GM12865 (cell line): ENCODE results near the gene GRK6.

Source experiments
- DNase-seq: peaks from one replicate; pipeline ENCODE4 v3.0.0; 2010; ENCODE audit warnings: low read depth
- H3K4me3 ChIP-seq: 2 replicates; pipeline ENCODE4 v1.5.1; 2011; ENCODE audit warnings: mild to moderate bottlenecking, low read depth, low read length, control low read depth
- CTCF ChIP-seq: IDR thresholded peaks from 2 replicates; pipeline ENCODE4 v1.5.1; 2011; ENCODE audit warnings: low read length, control low read depth, low read depth, inconsistent platforms; ENCODE audit not compliant: insufficient read depth; ENCODE audit errors: missing control alignments

GRK6 gene

GRCh38 chr5:177435847-177436536 lies 9.5 kb downstream of the GRK6 start:
- no peak overlapping the region for H3K4me3 ChIP-seq
- no peak for TF ChIP-seq CTCF
- DNase-seq, result no peak

GRCh38 chr5:177437623-177438022 lies 11.1 kb downstream of the GRK6 start:
- no peak overlapping the region for H3K4me3 ChIP-seq
- no peak for DNase-seq
- TF ChIP-seq CTCF, result no peak

- no peak overlapping the region for H3K4me3 ChIP-seq
- DNase-seq, result peak; percentile 5
- no peak for TF ChIP-seq CTCF
Observed at GRCh38 chr5:177438468-177438867, 12.0 kb downstream of the GRK6 start.

- TF ChIP-seq CTCF, result no peak
- H3K4me3 ChIP-seq, result no peak overlapping the region
- no peak for DNase-seq
Observed at GRCh38 chr5:177439518-177440053, 13.1 kb downstream of the GRK6 start.

GRCh38 chr5:177440211-177440989 lies 13.9 kb downstream of the GRK6 start:
- peak; percentile 10 for DNase-seq
- H3K4me3 ChIP-seq, result no peak overlapping the region
- TF ChIP-seq CTCF, result no peak

- TF ChIP-seq CTCF, result no peak
- DNase-seq, result no peak
- H3K4me3 ChIP-seq, result no peak overlapping the region
Observed at GRCh38 chr5:177440990-177441780, 14.7 kb downstream of the GRK6 start.
